Left colon (tissue), 2 donors: ENCODE data around the gene CABLES2. TPM values are rescaled to one million over a fixed set of nuclear protein-coding genes. Genes with fewer than 3 reads are reported as not detected.
"Not testable (repeated sequence)": the region's sequence is repeated elsewhere in the genome, so short reads cannot be mapped to it uniquely, and the experiment has no call there.

ENCODE experiments used
- ATAC-seq: fragments of 200-7000 bp; cut with Tn5 transposase; one replicate; pipeline ENCODE4 v1.9.1; 2020; ENCODE audit warnings: mild to moderate bottlenecking, moderate library complexity
- DNase-seq, 2 donors: peaks; one replicate each; pipeline ENCODE4 v3.0.0-alpha.2; 2020
- intact Hi-C, 2 donors: fragments of 100-400 bp; cut with DNase I in 1 of 2; cut with micrococcal nuclease in 1 of 2; formaldehyde crosslinking; loops; one replicate each; pipeline versions ENCODE4 v1.11.2 to v1.14.0; 2022; cut with DNase I, micrococcal nuclease
- total RNA-seq, 2 donors: library from RNA; stranded (reverse); fragmentation: NEBNext Ultra II Directional; extraction: Animal tissue kit (Norgen Biotek cat#: 25700); gene quantifications; one replicate each; pipeline ENCODE4 v1.2.1, GENCODE V29; 2021
- donor health status: DM: no; HTN: no; CAD: no.
- donor health status: DM: yes; HTN: yes; CAD: no.

CABLES2 gene
- total RNA-seq, 2 donors from 2014 or later = 7.8 to 9.5 TPM

DNA sequence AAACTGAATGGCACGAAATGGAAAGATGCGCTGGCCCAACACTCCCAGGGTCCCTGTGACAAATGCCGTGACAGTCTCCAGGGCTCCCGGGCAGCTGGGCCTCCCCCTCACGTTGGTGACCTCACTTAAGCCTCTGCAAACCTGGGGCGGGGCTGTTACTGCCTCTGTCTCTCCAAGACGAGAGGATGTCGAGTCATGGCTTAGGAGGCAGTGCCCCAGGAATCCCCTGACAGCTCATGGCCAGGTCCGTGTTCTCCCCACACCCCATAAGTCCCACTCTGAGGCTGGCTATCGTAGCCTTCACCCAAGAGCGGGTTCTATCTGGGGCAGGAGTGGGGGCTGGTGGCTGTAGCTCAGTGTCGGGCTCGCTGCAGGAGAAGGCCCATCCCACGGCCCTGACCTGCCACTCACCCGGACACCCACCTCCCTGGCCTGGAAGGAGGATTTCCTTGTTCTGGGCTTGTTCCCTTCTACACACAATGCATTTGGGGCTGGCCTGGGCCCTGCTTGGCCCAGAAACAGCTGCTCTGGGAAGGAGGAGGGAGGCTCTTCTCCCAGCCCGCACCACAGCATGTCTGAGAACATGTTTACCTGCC lies 25.8 kb downstream of the CABLES2 start:
- DNase-seq (no peak), ATAC-seq (no peak)
- intact Hi-C loops = loop anchor here (10.0 kb wide), 2 partner anchors 76 to 366 kb away; partner anchors contain the start of gene ADRM1 (in 2 of the 2)

DNA sequence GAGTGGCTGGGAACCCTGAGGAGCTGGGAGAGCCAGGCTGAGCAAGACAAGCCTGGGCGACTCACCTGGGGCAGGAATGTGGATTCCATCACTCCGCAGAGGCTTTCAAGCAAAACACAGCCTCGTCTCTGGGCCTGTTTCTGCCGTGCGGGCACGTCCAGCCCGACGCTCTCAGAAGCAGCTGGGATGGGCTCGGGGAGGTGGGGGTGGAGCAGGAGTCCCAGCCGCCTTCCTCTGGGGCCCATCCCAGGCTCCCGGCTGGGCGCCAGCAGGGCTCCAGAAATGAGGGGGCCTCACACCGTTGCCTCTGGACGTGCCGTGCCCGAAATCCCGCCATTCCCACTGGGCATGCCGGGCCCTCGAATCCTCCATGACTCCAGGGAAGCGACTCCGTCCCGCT lies 28.9 kb downstream of the CABLES2 start:
- no peak for DNase-seq
- ATAC-seq = no peak
- intact Hi-C loops = no loop called here

DNA sequence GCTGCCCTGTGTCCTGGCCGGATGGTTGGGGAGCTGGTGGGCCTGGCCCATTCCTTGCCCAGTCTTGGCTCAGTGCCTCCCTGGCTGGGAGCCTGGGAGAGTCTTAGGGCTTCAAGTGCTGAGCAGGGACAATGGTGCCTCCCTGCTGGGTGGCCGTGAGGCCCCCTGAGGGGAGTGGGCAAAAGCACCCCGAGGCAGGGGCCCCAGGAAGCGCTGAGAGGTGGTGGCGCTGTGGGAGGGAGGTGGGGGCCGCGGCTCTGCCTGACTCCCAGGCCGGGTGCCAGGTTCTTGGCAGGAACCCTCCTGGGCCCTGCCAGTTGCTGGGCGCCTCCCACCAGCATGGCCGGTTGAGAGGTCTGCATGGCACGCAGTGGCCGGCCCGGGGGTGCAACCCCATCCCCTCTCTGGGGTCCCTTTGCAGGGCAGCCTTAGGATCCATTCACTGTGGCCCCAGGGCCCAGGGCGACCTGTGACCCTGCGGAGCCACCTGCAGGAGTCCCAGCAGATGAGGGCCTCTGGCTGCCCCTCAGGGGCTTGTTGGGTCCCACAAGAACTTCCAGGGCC lies 29.4 kb downstream of the CABLES2 start:
- ATAC-seq = no peak
- intact Hi-C loops = no loop called here
- DNase-seq = no peak

DNA sequence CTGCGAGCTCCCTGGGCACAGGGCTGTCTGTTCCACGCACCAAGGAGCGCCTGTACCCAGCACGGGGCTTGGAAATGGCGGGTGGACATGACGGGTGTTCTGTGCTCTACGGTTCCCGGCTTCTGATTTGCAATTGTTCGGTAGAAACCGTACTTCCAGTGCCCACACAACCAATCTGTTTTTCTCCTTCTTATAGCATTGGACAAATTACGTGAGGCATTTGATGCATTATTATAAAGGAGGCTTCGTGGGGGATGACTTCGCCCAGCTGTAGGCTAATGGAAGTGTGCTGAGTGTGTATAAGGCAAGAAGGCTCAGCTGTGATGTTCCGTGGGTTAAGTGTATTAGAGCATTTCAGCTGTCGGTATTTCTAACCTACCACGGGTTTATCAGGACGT lies 30.0 kb downstream of the CABLES2 start:
- intact Hi-C loops = no loop called here
- no peak for DNase-seq
- no peak for ATAC-seq

DNA sequence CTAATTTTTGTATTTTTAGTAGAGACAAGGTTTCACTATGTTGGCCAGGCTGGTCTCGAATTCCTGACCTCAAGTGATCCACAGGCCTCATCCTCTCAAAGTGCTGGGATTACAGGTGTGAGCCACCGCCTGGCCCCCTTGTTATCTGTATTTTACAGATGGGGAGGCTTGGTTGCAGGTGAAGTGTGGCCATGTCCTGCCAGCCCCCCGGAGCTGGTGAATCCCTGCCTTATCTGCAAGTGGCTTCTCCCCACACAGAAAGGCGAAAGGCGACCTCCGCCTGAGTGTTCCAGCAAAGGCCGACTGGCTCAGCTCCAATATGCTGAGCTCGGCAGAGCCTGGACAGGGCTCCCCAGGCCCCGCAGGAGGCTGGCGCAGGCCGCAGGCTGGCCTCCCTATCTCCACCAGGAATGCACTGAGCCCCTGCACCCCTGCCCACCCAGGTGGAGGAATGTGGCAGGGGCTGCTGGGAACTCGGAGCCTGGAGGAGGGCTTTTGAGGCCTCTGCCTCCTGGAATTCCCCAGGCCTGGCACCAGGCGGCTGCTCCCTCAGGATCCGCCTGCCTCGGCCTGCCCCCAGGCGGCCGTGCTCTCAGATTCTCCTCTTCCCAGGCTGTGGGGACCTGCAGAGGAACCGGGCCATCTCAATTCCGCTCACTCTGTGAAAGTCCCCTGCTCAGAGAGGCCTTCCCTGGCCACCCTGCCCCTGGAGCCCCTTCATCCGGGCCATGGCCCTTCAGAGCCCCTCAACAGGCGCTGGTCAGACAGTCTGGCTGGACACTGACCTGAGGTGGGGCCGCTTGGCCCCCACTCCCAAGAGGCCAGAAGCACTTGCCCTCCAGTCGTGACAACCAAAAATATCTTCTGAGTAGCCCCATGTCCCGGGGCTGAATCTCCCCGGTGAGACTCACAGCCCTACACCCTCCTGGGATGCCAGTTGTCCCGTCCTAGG lies 30.7 kb downstream of the CABLES2 start:
- ATAC-seq = peak; percentile 31
- DNase-seq = no peak
- intact Hi-C loops = no loop called here

DNA sequence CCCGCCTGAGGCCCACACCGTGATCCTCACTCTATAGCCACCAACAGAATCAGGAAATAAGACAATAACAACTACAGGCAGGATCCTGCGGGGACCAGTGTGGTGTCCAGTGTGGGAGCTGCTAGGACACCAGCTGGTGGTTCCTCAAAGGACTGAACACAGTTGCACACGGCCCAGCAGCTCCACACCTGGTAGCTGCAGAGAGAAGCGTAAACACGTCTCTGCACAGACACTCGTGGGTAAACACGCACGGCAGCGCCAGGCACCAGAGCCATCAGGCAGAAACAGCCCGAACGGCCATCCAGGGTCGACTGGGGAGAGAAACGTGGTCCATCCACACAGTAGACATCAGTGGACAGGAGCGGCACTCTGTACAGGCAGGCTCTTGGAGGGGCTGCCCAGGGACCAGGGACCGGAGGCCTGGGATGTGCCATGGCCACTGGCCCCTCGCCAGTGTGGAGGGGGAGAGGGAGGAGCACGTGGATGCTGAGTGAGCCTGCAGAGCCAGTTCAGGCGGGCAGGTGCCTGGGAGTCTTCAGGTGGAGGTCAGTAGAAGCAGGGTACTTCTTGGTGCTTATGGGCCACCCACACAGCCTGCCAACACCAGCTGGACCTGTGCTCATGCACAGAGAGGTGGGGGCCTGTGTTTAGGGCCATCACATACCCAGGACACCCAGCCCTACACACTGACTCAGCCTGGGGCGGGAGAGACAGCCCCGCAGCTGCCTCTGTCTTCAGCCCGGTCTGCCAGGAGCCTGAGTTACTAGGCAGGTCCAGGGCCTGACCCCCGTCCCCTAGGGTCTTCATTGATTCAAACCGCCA lies 32.5 kb downstream of the CABLES2 start:
- intact Hi-C loops = no loop called here
- no peak for ATAC-seq
- no peak for DNase-seq

DNA sequence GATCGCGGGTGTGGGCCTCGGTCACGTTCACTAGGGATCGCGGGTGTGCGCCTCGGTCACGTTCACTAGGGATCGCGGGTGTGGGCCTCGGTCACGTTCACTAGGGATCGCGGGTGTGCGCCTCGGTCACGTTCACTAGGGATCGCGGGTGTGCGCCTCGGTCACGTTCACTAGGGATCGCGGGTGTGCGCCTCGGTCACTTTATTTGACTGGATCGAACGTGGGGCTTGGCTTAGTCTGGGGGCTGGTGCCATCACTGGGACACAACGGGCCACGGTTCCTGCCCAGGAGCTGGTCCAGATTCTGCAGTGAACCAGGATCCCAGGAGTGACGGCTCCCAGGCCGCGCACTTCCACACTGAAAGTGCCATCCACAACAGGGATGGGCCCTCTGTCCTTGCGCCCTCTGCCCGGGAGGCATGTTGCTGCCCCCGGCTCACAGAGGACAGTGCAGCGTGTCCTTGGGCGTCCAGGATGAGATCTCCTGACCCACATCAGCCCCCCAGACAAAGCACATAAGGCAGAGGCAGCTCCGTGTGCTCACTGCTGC lies 33.4 kb downstream of the CABLES2 start:
- ATAC-seq, intact Hi-C loops, DNase-seq: not testable (repeated sequence)

DNA sequence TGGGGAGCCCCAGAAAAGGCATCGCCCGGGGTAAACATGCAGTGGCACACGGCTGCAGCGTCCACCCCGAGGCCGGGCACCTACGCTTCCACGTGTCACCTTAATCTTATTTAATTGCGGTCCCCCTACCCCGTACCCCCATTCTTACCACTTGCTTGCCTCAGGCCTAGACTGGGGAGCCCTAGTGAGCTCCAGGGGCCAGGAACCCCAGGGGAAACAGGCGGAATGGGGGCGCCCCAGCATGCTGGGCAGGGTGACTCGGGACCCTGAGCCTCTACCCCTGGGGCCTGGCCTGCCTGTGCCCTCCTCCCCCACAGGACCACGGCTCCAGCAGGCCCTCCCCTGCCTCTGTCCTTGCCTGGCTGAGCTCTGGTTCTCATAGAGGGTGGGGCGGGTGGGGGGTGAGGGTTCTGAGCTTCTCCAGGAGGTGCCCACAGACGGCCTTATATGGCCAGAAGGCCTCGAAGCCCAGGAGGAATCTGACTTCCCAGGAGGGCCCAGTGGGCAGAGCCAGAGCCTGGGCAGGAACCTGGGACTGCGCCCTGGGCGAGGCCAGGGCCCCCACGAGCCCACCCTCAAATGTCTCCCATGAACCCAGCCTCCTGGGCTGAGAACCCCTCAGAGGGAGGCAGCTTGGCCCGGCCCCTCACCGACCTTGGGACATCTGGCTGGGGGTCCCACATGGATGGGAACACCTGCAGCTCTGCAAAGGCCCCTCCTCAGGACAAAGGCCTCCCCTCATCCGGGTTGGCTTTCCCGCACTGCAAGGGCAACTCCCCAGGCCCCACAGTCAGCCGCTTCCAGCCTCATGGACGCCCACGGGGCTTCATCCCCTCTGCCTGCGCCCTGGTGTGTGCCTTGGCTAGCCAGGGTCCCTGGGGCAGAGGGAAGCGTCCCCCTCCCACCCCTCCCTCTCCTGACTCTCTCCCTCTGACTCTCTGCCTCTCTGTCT lies 34.8 kb downstream of the CABLES2 start:
- intact Hi-C loops = no loop called here
- no peak for DNase-seq
- ATAC-seq = no peak

DNA sequence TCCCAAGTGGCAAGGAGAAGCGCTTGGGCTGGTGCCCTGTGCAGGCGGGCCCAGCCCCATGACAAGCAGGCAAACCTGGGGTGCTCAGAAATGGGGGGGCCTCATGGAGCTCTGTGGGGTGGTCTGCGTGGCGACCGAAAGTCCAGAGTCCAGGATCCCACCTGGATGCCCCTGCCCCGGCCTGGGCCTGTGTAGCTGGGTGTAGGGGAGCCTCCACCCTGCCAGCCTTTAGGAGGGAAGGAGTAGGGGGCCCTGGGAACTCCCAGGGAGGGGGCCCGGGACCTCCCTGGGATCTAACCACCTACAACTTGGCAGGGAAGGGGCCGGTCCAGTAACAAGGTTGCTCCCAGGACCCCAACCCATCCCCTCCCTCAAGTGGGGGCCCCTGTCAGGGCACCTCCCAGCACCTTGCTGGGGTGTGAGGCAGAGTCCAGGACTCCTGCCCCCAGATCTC lies 35.5 kb downstream of the CABLES2 start:
- no peak for DNase-seq
- ATAC-seq = no peak
- intact Hi-C loops = no loop called here

DNA sequence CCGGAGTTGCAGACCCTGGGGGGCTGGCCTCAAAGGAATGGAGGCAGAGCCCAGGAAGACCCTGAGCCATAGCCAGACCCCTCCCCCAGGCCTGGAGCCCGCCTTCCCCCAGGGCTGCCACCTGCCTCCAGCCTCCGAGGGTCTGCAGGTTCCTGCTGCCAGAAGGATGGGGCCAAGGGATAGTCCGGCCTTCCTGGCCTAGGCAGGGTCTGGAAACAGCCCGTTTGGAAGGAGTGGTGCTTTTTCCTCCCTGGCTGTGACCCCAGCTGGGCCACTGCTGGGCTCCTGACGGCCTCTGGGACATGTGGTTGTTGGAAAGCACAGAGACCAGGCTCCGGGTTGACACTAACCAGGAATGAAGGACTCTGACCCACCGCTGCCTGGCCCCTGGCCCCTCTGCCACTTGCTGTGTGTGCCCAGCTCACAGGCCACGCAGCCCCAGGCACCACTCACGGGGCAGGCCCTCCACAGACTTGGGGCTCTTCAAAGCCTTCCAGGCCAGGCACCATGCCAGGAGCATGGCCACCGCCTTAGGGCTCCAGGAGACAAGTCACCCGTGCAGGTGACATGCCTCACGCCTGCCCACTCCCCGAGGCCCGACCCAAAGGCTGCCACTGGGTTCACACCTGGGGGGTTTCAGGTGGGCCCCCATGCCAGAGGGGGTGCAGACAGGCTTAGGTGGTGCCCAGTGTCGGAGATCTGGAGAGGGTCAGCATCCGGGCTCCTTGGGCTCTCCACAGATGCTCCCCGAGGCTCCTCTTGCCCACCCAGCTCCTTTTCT lies 36.1 kb downstream of the CABLES2 start:
- DNase-seq = no peak
- intact Hi-C loops = no loop called here
- ATAC-seq = no peak

DNA sequence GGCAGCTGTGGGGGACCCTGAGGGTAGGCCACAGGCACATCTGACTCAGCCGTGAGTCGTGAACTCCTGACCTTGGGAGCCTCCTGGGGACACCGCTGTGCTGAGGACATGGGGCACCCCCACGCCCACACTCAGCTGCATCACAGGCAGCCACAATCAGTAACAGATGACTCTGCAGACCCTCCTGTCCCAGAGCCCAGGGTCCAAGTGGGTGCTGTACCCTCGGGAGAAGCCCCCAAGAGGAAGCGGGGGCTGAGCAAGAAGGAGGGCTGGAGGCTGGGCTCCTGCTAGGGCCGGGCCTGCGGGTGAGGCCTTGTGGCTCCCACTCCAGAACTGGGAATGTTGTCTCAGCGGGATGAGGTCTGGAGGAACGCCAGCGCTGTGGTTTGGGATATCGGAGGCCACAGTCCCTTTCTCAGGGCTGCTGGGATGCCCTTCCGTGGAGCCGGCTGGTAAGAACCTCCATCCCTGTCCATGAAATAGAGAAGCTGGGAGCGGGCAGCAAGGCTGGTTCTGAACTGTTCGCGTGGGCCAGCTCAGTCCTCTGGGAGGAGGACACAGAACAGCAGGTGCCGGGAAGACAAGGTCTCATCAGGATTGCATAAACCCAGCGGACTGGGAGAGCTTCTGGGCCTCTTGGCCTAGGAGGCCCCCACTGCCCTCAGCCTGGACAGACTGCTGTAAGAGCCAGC lies 36.8 kb downstream of the CABLES2 start:
- intact Hi-C loops = no loop called here
- ATAC-seq (no peak), DNase-seq (no peak)

DNA sequence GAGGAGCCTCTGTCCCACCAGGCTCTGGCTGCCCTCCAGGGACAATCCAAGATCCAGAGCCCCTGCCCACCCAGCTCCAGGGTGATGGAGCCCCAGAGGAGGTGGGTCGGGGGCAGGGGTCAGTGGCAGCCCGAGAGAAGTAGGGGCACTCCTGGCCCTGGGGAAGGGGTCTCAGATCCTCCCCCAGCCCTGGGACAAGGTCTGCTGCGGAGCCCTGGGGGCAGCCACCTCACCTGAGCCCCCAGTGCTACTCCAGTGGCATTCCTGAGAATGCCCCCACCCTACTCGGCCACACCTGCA lies 37.3 kb downstream of the CABLES2 start:
- DNase-seq (no peak), ATAC-seq (no peak)
- intact Hi-C loops = no loop called here

DNA sequence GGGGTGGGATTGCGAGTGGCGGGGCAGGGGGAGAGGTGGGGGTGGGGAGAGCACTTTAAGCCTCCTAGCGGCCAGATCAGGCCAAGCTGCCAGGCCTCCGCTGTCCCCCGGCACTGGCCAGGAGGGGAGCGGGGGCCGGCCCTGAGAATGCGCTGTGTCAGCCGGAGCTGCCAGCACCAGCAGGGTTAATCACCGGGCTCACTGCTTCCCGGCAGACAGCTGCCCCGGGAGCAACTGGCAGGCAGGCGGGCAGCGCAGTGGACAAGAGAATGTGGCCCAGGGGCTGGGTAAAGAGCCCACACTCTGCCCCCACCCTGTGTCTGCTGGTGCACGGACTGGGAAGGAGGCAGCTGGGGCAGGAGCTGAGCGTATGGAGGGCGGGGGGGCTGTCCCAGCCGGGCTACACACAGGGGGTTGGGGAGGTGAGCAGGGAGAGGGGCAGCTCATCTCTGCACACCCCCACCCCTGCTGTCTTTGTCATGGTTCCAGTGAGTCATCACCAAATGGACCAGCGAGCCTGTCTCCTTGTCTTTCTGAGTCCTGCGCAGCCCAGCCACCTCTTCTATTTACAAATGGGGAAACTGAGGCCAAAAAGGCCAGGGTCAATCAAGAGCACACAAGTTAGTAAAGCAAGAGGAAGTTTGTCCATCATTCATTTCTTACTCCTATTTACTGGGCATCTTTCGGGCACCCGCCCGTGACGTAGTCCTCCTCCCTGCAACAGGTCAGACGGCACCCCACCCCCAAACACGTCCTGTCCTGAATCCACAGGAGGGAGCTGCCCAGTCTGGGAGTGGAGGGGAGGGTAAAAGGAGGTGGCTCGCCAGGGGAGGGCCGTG lies 37.9 kb downstream of the CABLES2 start:
- intact Hi-C loops = no loop called here
- DNase-seq (no peak), ATAC-seq (peak; percentile 13)

DNA sequence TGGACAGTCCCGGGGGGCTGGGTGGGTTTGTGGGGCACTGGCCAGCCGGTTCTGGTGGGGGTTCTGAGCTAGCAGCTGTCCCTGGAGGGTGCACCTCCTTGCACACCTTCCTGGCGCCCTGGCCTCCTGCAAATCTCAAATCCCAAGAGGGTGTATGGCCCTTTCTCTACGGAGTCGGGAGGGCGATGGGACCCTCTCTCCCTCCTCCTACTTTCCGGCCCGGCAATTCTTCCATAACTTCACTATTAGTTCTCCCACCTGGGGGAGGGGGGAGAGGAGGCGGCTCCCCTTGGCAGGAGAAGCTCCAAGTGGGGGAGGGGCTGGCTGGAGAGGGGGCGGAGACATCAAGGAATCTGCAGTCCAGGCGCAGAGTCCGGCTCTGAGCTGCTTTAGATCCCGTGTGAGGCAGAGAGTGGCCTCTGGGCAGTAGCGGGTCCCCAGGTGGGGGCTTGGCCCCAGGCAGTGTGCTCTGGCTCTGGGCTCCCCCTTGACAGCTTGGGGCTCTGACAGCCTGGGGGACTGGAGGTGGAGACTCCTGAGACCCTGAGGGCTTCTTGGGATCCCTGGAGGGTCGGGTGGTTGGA lies 38.6 kb downstream of the CABLES2 start:
- peak; percentile 11 for ATAC-seq
- peak; percentile 53 to 70 for DNase-seq
- intact Hi-C loops = no loop called here

DNA sequence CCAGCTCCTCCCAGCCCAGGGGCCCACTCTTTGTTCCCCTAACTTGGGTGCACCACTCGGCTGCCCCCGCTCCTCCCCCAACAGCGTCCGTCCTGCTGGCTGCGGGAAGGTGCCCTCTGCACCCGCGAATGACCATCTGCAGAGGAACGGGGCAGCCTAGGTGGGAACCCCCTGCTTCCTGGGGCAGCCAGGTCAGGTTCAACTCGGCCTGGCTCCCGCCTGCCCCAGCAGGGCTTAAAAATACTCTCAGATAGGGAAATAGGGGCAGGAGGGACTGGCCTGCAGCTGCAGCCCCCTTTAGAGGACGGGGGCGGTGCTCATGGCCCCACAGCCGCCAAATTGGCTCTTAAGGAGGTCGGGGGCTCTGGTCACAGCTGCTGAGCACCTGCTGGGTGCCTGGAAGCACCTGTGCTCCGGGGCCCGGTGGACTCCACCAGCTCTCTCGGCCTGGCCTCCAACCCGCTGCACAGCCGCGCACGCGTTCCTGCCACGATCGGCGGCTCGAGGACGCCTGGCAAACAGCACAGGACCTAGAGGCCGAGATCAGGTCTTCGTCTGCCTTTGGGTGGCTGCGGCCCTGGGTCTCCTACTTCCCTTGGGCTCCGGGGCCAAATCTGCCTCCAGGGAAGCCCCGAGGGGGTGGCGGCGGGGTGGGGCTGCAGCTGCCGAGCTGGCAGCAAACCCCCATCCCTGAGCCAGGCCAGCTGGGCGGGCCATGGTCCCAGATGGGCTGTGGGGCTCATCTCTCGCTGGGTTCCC lies 39.3 kb downstream of the CABLES2 start:
- peak; percentile 19 for ATAC-seq
- intact Hi-C loops = no loop called here
- peak in 1 of 2 donors; percentile 44 for DNase-seq
